ENCODE measurements around the gene PIH1D1. TPM values are rescaled to one million over a fixed set of nuclear protein-coding genes. Genes with fewer than 3 reads are reported as not detected.

The PIH1D1 gene
- total and polyA plus RNA-seq, 2 of the 8 experiments (the other 6 are each of a cell fraction or from before 2014, with no cell fraction given), result 146 to 195 TPM

- no peak for TF ChIP-seq CHD7 (IDR thresholded peaks at IDR 0.05; ENCODE audit: insufficient replicate concordance, low read length)
Measured at GRCh38 chr19:49419173-49419572, 32.4 kb downstream of the PIH1D1 start (continued).

All from H1 (cell line).